ENCODE results near the gene MRPL36.
"Not testable (repeated sequence)": the region's sequence is repeated elsewhere in the genome, so short reads cannot be mapped to it uniquely, and the experiment has no call there.

The MRPL36 gene

DNA sequence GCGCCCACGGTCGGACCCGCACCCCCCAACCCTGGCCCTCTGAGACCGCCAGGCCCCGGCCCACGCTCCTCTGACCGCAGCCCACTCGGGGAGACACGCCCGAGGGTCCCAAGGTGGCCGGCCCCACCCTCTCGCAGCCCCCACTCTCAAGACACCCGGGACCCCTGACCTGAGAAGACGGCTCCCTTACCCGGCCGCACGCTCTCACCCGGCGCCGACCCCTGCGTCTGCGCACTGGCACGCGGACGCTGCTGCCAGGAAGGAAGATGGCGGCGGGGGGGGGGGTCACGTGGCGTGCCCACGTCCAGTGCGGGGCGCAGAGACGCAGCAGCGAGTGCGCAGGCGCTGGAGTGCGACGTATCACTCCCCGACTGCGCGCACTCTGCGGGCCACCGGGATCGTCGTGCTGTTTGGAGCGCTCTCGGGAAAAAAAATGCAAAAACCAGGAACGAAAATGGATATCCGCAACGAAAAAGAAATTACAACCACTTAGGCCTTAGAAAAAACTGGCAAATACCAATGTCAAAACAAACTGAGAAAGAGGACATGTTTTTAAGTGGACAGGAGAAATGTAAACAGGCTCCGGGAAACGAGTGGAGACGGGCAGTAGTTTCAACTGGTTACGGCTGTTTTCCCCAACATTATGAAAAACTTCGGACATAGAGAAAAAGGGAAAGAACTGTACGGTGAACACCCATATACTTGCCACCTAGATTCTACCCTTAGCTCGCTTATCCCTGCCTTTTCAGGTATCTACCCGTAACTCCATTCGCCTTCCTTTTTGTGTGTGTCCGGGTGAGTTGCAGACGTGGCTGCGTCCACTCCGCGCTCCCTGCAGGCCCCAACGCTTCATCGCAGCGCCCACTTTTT lies at the start of gene MRPL36:
TSS of gene MRPL36 (minus strand) at position 236 of the 870 bp plus-strand sequence. CDS start 902 bp downstream, outside the sequence.
- DNase-seq (ENCODE audit: low read depth in 2 of 2) = peak; percentile 93 to 95

GRCh38 chr5:1847611-1848010 lies 48.0 kb upstream of the MRPL36 start:
- no peak for DNase-seq (ENCODE audit: low read depth in 2 of 2)

- DNase-seq (ENCODE audit: low read depth in 2 of 2) = no peak
Measured at GRCh38 chr5:1847056-1847455, 47.4 kb upstream of the MRPL36 start.

- no peak for DNase-seq (ENCODE audit: low read depth in 2 of 2)
Measured at GRCh38 chr5:1846583-1846982, 46.9 kb upstream of the MRPL36 start.

- no peak for DNase-seq (ENCODE audit: low read depth in 2 of 2)
Measured at GRCh38 chr5:1845696-1846095, 46.1 kb upstream of the MRPL36 start.

DNA sequence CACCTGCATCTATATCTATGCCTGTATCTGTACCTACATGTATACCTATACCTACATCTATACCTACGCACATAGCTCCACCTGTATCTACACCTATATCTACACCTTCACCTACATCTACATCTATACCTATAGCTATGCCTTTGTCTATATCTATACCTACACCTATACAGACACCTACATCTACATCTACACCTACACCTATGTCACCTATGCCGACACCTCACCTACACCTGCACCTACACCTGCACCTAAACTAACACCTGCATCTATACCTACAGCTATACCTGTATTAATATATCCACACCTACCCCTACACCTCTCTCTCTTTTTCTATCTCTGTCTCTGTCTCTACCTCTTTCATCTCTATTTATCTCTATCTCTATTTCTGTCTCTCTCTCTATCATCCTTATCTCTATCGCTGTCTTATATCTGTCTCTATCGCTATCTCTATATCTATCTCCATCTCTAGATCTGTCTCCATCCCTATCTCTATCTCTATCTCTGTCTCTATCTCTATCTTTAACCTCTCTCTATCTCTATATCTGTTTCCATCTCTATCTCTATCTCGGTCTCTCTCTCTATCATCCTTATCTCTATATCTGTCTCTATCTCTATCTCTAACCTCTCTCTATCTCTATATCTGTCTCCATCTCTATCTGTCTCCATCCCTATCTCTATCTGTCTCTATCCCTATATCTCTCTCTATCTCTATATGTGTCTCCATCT lies 45.2 kb upstream of the MRPL36 start:
- no peak for DNase-seq (ENCODE audit: low read depth in 2 of 2)

GRCh38 chr5:1843761-1844160 lies 44.1 kb upstream of the MRPL36 start:
- not testable (repeated sequence) for DNase-seq (ENCODE audit: low read depth in 2 of 2)

DNA sequence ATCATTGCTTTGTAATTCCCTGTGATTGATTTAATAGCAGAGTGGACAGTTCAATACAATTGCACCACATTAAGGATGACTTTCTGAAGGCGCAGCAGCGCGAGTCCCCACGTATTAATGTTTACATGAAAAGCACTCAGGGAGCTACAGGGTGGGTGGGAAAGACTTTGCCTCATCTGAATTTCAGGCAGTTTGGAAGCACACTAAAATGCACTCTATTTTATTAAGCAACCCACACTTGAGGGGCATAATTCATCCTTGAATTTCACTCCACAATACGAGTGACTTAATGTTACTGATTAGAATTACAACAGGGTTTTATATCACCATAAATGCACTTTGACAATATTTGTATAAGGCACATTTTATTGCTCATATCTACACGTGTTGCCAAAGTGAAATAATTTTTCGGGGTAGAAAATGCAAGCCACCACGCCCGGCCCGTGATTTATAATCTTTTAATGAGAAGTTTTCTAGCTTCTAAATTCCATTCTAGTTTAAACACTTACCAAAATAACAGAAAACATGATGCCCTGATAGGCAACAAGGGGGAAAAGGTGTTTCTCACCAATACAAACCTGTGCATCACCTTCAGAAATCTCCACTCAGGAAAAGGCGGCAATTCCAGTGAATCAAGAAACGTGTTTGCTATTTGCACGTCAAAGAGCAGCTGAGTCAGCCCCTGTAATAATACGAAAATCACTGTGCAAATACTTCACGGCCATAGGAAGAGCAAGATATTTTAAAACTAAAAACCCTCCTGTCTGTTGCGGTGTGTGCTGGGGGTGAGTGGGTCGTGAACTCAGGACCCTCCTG lies 42.6 kb upstream of the MRPL36 start:
- DNase-seq (ENCODE audit: low read depth in 2 of 2) = no peak

- DNase-seq (ENCODE audit: low read depth in 2 of 2) = no peak
Measured at GRCh38 chr5:1840741-1841521, 41.3 kb upstream of the MRPL36 start.

GRCh38 chr5:1840071-1840547 lies 40.5 kb upstream of the MRPL36 start:
- no peak for DNase-seq (ENCODE audit: low read depth in 2 of 2)

- no peak for DNase-seq (ENCODE audit: low read depth in 2 of 2)
Measured at GRCh38 chr5:1838013-1838412, 38.4 kb upstream of the MRPL36 start.

GRCh38 chr5:1836891-1837880 lies 37.5 kb upstream of the MRPL36 start:
- no peak for DNase-seq (ENCODE audit: low read depth in 2 of 2)

DNA sequence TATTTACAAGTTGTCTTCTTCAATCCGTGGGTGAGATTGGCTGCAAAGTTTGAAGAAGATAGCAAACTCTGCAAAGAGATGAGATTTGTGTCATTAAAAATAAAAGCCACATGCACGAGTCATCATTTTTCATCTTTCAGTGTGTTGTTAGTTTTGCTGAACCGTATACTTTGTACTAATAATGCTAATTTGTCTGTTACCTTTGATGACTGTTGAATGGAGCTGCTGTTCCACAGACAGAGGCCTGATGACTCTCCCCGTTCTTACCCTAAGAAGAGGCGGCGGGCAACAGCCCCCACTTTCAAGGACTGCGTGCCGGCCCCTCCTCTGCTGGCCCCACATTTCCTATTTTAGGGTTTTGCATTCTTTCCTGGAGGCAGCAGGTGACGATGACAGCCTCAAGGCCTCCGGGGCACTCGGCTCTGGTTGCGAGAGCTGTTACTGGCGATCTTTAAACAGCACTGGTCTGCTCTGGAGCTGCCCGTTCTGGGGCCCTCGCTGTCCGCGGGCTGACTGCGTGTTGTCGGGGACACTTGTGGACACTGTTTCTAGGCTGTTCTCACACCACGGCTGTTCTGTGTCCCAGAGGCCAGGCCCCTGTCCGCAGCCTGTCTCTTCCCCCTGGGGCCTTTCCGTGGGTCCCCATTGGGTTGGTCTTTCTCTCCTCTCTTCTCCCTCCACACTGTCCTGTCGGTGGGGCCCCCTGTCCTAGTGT lies 36.7 kb upstream of the MRPL36 start:
- no peak for DNase-seq (ENCODE audit: low read depth in 2 of 2)

- DNase-seq (ENCODE audit: low read depth in 2 of 2) = no peak
Measured at GRCh38 chr5:1835431-1835830, 35.8 kb upstream of the MRPL36 start.

DNA sequence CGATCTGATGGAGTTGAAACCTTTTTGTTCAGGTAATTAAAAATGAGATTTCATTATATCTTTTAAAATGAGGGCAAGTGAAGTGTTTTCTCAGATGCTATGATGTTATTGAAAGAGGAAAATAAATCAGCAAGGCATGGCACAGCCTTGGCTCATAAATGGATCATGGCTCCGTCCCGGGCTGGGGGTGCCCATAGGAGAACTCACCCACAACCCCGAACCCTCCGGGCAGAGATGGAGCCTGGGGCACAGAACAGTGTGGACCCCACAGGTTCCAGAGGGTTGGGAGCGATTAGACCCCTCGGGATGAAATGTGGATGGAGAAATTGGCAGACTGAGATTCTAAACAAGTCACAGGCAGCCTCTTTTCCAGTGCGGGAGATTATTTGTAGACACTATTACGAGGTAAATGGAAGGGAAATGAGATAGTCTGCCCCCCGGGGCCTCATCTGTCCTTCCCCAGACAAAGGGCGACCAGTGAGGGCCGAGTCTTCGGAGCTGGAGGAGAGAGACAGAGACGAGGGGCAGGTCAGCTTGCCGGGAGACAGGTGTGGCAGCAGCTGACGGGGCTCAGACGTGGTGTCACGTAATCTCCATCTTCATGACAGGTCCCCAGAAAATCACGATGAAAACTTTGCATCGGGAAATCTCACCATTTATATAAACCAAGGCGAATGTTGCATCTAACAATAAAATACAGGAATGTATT lies 35.2 kb upstream of the MRPL36 start:
- DNase-seq (ENCODE audit: low read depth in 2 of 2) = no peak

- DNase-seq (ENCODE audit: low read depth in 2 of 2) = no peak
Measured at GRCh38 chr5:1834022-1834551, 34.5 kb upstream of the MRPL36 start.

DNA sequence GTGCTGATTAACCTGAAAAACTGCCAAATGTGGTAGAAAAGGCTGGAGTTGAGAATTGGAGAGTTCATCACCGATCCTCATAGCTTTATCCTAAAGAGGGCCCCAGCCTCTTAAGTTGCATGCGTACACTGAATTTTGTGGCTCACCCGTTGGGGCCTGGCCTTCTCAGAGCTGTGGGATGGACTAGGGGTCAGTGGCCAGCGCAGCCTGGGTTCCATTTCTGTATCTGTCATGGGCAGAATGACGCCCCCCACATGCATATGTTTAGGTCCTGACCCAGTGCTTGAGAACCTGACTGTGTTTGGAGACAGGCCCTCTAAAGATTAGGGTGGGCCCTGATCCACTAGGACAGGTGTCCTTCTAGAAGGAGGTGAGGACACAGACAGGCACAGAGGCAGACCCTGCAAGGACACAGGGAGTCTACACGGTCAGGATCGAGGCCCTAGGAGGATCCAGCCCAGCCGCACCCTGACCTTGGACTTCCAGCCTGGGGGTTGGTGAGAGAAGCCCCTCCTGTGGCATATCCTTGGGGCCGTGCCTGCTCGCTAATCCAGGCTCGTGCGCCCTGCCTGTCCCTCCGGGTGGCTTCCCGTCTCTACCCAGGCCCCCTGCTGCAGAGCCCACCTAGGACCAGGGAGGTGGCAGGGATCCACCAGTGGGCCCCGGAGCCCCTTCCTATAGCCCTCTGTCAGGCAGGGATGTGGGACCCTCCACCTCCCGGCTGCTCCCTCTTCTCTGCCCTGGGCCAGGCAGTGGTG lies 33.8 kb upstream of the MRPL36 start:
- no peak for DNase-seq (ENCODE audit: low read depth in 2 of 2)

All from stimulated activated CD4-positive, alpha-beta T cell treated with anti-CD3 and anti-CD28 coated beads, Interleukin-1b, Interleukin-23, amount 100 ng/mL, for 4 hours (primary cell).